ENCODE data around the gene HOTAIR.
A peak's percentile ranks its signal among the peaks of the same experiment; 100 is the strongest.

HOTAIR gene

GRCh38 chr12:53993162-53994008 is 18.6 kb upstream of the HOTAIR start:
- H3K27me3 ChIP-seq (ENCODE audit: control insufficient read depth in 5 of 5, insufficient read depth in 4 of 5, low read length in 5 of 5) = peaks cover 0 to 73% (median 36%) of the 10 kb centered on the region in 5 donors
- no peaks in the 10 kb centered on the region for H3K36me3 ChIP-seq (ENCODE audit: control insufficient read depth in 5 of 5, insufficient read depth in 5 of 5, low read length in 5 of 5)
- H3K9ac ChIP-seq (ENCODE audit: low read length in 5 of 5) = peak overlapping the region in 4 of 5 donors; percentile 23 to 93 (median 44)
- peak overlapping the region in 1 of 5 donors; percentile 42 for H3K4me3 ChIP-seq (ENCODE audit: low read depth in 1 of 5, low read length in 5 of 5)
- no peaks in the 10 kb centered on the region for H3K9me3 ChIP-seq (ENCODE audit: control insufficient read depth in 5 of 5, low read length in 5 of 5)
- H3K27ac ChIP-seq (ENCODE audit: low read depth, low read length) = peak overlapping the region; percentile 98
- peaks cover 0 to 96% (median 88%) of the 10 kb centered on the region in 5 donors for H3K4me1 ChIP-seq (ENCODE audit: control insufficient read depth in 5 of 5, insufficient read depth in 5 of 5, low read length in 5 of 5)

DNA sequence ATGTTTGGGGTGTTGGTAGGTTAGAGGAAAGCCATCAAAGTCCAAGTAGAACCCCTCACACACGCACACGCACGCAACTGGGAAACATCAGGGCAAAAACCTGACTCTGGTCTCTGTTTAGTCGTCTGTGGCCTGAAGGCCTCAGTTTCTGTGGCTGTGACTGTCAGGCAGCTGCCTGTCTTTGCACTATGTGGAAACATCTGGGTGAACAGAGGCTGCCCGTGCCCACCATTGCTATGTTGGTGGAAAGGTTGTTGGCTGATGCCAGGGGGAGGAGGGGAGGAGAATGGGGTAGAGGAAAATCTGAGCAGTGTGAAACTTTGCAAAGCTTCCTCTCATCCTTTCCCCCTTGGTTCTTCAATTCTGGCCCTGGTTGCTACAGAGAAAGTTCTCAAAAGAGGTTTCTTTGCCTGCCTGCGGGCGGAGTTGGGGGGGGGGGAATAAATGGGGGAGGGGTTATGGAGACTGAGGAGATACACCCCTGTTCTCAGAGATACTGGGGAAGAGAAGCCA is 17.7 kb upstream of the HOTAIR start:
- Histone ChIP-seq H3K9ac (ENCODE audit: low read length in 5 of 5) (peak overlapping the region in 1 of 5 donors; percentile 66), H3K9me3 (ENCODE audit: control insufficient read depth in 5 of 5, low read length in 5 of 5) (no peaks in the 10 kb centered on the region), H3K27ac (ENCODE audit: low read depth, low read length) (peak overlapping the region; percentile 98), H3K36me3 (ENCODE audit: control insufficient read depth in 5 of 5, insufficient read depth in 5 of 5, low read length in 5 of 5) (no peaks in the 10 kb centered on the region), H3K4me3 (ENCODE audit: low read depth in 1 of 5, low read length in 5 of 5) (no peak overlapping the region), H3K4me1 (ENCODE audit: control insufficient read depth in 5 of 5, insufficient read depth in 5 of 5, low read length in 5 of 5) (peaks cover under 1 to 96% (median 88%) of the 10 kb centered on the region in 5 donors), H3K27me3 (ENCODE audit: control insufficient read depth in 5 of 5, insufficient read depth in 4 of 5, low read length in 5 of 5) (peaks cover 0 to 72% (median 39%) of the 10 kb centered on the region in 5 donors)

GRCh38 chr12:53991077-53991460 is 16.3 kb upstream of the HOTAIR start:
- H3K4me1 ChIP-seq (ENCODE audit: control insufficient read depth in 5 of 5, insufficient read depth in 5 of 5, low read length in 5 of 5) = peaks cover 7 to 96% (median 88%) of the 10 kb centered on the region in 5 donors
- no peaks in the 10 kb centered on the region for H3K36me3 ChIP-seq (ENCODE audit: control insufficient read depth in 5 of 5, insufficient read depth in 5 of 5, low read length in 5 of 5)
- no peaks in the 10 kb centered on the region for H3K9me3 ChIP-seq (ENCODE audit: control insufficient read depth in 5 of 5, low read length in 5 of 5)
- H3K27ac ChIP-seq (ENCODE audit: low read depth, low read length) = peak overlapping the region; percentile 54
- H3K27me3 ChIP-seq (ENCODE audit: control insufficient read depth in 5 of 5, insufficient read depth in 4 of 5, low read length in 5 of 5) = peaks cover 0 to 71% (median 33%) of the 10 kb centered on the region in 5 donors
- H3K4me3 ChIP-seq (ENCODE audit: low read depth in 1 of 5, low read length in 5 of 5) = peak overlapping the region in 3 of 5 donors; percentile 39 to 50 (median 45)
- peak overlapping the region in 2 of 5 donors; percentile 13 to 56 for H3K9ac ChIP-seq (ENCODE audit: low read length in 5 of 5)

GRCh38 chr12:53990311-53991076 is 15.7 kb upstream of the HOTAIR start:
- peaks cover 7 to 96% (median 88%) of the 10 kb centered on the region in 5 donors for H3K4me1 ChIP-seq (ENCODE audit: control insufficient read depth in 5 of 5, insufficient read depth in 5 of 5, low read length in 5 of 5)

GRCh38 chr12:53989227-53990113 is 14.7 kb upstream of the HOTAIR start:
- Histone ChIP-seq H3K27me3 (ENCODE audit: control insufficient read depth in 5 of 5, insufficient read depth in 4 of 5, low read length in 5 of 5) (peaks cover 0 to 72% (median 35%) of the 10 kb centered on the region in 5 donors), H3K9ac (ENCODE audit: low read length in 5 of 5) (peak overlapping the region in 3 of 5 donors; percentile 7 to 56 (median 28)), H3K9me3 (ENCODE audit: control insufficient read depth in 5 of 5, low read length in 5 of 5) (no peaks in the 10 kb centered on the region), H3K4me1 (ENCODE audit: control insufficient read depth in 5 of 5, insufficient read depth in 5 of 5, low read length in 5 of 5) (peaks cover 7 to 91% (median 82%) of the 10 kb centered on the region in 5 donors), H3K36me3 (ENCODE audit: control insufficient read depth in 5 of 5, insufficient read depth in 5 of 5, low read length in 5 of 5) (no peaks in the 10 kb centered on the region), H3K4me3 (ENCODE audit: low read depth in 1 of 5, low read length in 5 of 5) (peak overlapping the region; percentile 39 to 66 (median 48)), H3K27ac (ENCODE audit: low read depth, low read length) (peak overlapping the region; percentile 46)

More at GRCh38 chr12:53990311-53991076, 15.7 kb upstream of the HOTAIR start:
- peaks cover 0 to 72% (median 34%) of the 10 kb centered on the region in 5 donors for H3K27me3 ChIP-seq (ENCODE audit: control insufficient read depth in 5 of 5, insufficient read depth in 4 of 5, low read length in 5 of 5)
- H3K27ac ChIP-seq (ENCODE audit: low read depth, low read length) = peak overlapping the region; percentile 54
- peak overlapping the region in 3 of 5 donors; percentile 39 to 50 (median 45) for H3K4me3 ChIP-seq (ENCODE audit: low read depth in 1 of 5, low read length in 5 of 5)
- H3K36me3 ChIP-seq (ENCODE audit: control insufficient read depth in 5 of 5, insufficient read depth in 5 of 5, low read length in 5 of 5) = no peaks in the 10 kb centered on the region
- H3K9me3 ChIP-seq (ENCODE audit: control insufficient read depth in 5 of 5, low read length in 5 of 5) = no peaks in the 10 kb centered on the region
- peak overlapping the region in 1 of 5 donors; percentile 56 for H3K9ac ChIP-seq (ENCODE audit: low read length in 5 of 5)

GRCh38 chr12:53988541-53989226 is 13.9 kb upstream of the HOTAIR start:
- H3K9me3 ChIP-seq (ENCODE audit: control insufficient read depth in 5 of 5, low read length in 5 of 5) = no peaks in the 10 kb centered on the region
- peak overlapping the region in 4 of 5 donors; percentile 39 to 66 (median 52) for H3K4me3 ChIP-seq (ENCODE audit: low read depth in 1 of 5, low read length in 5 of 5)
- H3K27ac ChIP-seq (ENCODE audit: low read depth, low read length) = peak overlapping the region; percentile 46
- peaks cover 0 to 70% (median 37%) of the 10 kb centered on the region in 5 donors for H3K27me3 ChIP-seq (ENCODE audit: control insufficient read depth in 5 of 5, insufficient read depth in 4 of 5, low read length in 5 of 5)
- no peaks in the 10 kb centered on the region for H3K36me3 ChIP-seq (ENCODE audit: control insufficient read depth in 5 of 5, insufficient read depth in 5 of 5, low read length in 5 of 5)
- peak overlapping the region in 1 of 5 donors; percentile 7 for H3K9ac ChIP-seq (ENCODE audit: low read length in 5 of 5)
- peaks cover 7 to 83% (median 78%) of the 10 kb centered on the region in 5 donors for H3K4me1 ChIP-seq (ENCODE audit: control insufficient read depth in 5 of 5, insufficient read depth in 5 of 5, low read length in 5 of 5)

DNA sequence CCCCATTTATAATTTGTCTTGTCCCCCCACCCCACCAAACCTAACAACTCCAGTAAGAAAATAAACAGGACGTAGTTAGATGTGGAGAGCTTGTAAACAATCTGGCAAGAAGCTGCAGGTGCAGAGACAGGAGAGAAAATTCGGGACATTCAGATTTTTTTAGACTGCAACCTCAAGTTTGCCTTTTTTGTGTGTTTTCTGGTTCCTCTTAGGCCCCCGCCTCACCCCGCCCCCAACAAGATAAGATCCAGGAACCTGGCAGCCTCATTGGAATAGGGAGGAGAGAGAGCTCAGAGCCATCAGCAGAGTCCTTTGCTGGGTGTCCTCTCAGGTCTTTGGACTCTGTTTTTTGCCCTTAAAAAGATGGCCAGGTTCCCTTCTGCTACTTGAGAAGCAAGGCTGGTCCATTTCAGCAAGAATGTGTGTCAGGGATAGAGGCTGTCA is 13.1 kb upstream of the HOTAIR start:
- peak overlapping the region in 1 of 5 donors; percentile 1 for H3K9ac ChIP-seq (ENCODE audit: low read length in 5 of 5)

DNA sequence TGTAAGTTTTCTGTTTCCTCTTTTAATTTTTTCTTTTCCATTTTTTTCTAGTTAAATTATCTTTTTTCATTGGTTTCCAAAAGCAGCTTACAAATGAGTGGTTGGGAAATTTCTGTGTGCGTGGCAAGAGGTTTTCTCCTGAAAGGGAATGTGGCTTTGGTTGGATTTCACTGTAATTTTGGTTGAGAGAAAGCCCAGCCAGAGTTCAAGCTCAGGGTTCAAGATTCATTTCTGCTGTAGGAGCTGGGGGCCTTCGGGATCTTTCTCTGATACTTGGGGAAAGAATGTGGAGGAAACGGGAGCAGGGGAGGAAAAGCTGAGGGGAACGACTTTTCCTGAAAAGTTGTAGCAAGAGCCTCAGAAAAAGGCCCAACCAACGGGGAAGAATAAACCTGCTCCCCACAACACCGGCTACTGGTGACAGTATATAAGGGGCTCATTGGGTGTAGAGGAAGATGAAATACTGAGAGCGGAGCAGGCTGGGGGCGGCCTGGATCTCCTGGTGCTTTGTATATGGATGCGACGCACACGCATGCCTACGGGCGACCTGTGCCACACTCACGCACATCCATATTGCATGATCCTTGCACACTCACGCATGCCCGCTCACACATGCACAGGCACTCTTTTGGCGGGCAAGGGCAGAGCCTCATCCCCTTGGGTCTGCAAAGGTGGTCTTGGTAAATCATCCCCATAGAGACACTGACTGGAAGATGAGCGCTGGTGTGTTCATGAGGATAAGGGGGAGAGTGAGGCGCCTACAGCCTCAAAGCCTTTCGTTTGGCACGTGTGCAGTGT is 12.1 kb upstream of the HOTAIR start:
- peak overlapping the region in 1 of 5 donors; percentile 47 for H3K9ac ChIP-seq (ENCODE audit: low read length in 5 of 5)
- peaks cover 7 to 73% (median 62%) of the 10 kb centered on the region in 5 donors for H3K4me1 ChIP-seq (ENCODE audit: control insufficient read depth in 5 of 5, insufficient read depth in 5 of 5, low read length in 5 of 5)
- H3K4me3 ChIP-seq (ENCODE audit: low read depth in 1 of 5, low read length in 5 of 5) = peak overlapping the region; percentile 62 to 76 (median 71)
- no peaks in the 10 kb centered on the region for H3K36me3 ChIP-seq (ENCODE audit: control insufficient read depth in 5 of 5, insufficient read depth in 5 of 5, low read length in 5 of 5)
- H3K27ac ChIP-seq (ENCODE audit: low read depth, low read length) = peak overlapping the region; percentile 78
- H3K9me3 ChIP-seq (ENCODE audit: control insufficient read depth in 5 of 5, low read length in 5 of 5) = no peaks in the 10 kb centered on the region
- H3K27me3 ChIP-seq (ENCODE audit: control insufficient read depth in 5 of 5, insufficient read depth in 4 of 5, low read length in 5 of 5) = peaks cover 0 to 70% (median 47%) of the 10 kb centered on the region in 5 donors

More for the DNA sequence above, 13.1 kb upstream of the HOTAIR start:
- Histone ChIP-seq H3K4me3 (ENCODE audit: low read depth in 1 of 5, low read length in 5 of 5) (no peak overlapping the region), H3K27ac (ENCODE audit: low read depth, low read length) (no peak overlapping the region), H3K36me3 (ENCODE audit: control insufficient read depth in 5 of 5, insufficient read depth in 5 of 5, low read length in 5 of 5) (no peaks in the 10 kb centered on the region), H3K9me3 (ENCODE audit: control insufficient read depth in 5 of 5, low read length in 5 of 5) (no peaks in the 10 kb centered on the region), H3K27me3 (ENCODE audit: control insufficient read depth in 5 of 5, insufficient read depth in 4 of 5, low read length in 5 of 5) (peaks cover 0 to 70% (median 39%) of the 10 kb centered on the region in 5 donors), H3K4me1 (ENCODE audit: control insufficient read depth in 5 of 5, insufficient read depth in 5 of 5, low read length in 5 of 5) (peaks cover 7 to 80% (median 70%) of the 10 kb centered on the region in 5 donors)
